SK-N-SH (cell line): ENCODE measurements around the gene ALG10B. TPM values are rescaled to one million over a fixed set of nuclear protein-coding genes. Genes with fewer than 3 reads are reported as not detected.
"Not testable (repeated sequence)": the region's sequence is repeated elsewhere in the genome, so short reads cannot be mapped to it uniquely, and the experiment has no call there.

ENCODE experiments used
- CTCF ChIA-PET: fragments of 300-600, 350-600 bp; formaldehyde crosslinking; extraction: SDS; loops from one replicate; lab custom pipeline; 2021; lab: Yijun Ruan, JAX
- POLR2A ChIA-PET: fragments of 350-600 bp; sonication (Branson Sonifier 250); formaldehyde crosslinking; extraction: SDS; loops from one replicate; lab custom pipeline; 2020; ENCODE audit warnings: antibody characterized with exemption, inconsistent platforms; lab: Yijun Ruan, JAX
- DNase-seq: peaks from one replicate; pipeline ENCODE4 v3.0.0; 2012
- H2AFZ ChIP-seq: fragments of 200-600 bp; sonication (generic); 2 replicates; pipeline ENCODE4 v1.8.1; 2016; ENCODE audit warnings: antibody characterized with exemption, mild to moderate bottlenecking, low read depth
- H3F3A ChIP-seq: fragments of 200-600 bp; sonication (generic); replicated peaks from 2 replicates; pipeline ENCODE3; 2016; ENCODE audit warnings: antibody characterized with exemption, mild to moderate bottlenecking; ENCODE audit not compliant: insufficient read depth
- H3K27ac ChIP-seq, 2 experiments: fragments of 200-500 bp in 1 of 2; fragments of 200-600 bp in 1 of 2; sonication (Bioruptor generic) in 1 of 2; sonication (generic), shearing (Covaris generic) in 1 of 2; 2 replicates each; pipeline versions ENCODE4 v1.5.1 to v1.6.1; 2014 to 2016; ENCODE audit warnings: low read depth in 2 of 2, inconsistent platforms in 1 of 2, low read length in 1 of 2, mild to moderate bottlenecking in 1 of 2, mixed read lengths in 1 of 2
- H3K27me3 ChIP-seq: fragments of 200-600 bp; sonication (generic), shearing (Covaris generic); 2 replicates; pipeline ENCODE4 v1.6.1; 2016; ENCODE audit warnings: mixed run types; ENCODE audit not compliant: insufficient read depth
- H3K36me3 ChIP-seq, 2 experiments: fragments of 200-500 bp in 1 of 2; fragments of 200-600 bp in 1 of 2; sonication (Bioruptor generic) in 1 of 2; sonication (generic) in 1 of 2; replicated peaks in 1 of 2; 2 replicates each; pipeline versions ENCODE3 to v1.5.1; 2014 to 2016; ENCODE audit warnings: low read length in 1 of 2, mild to moderate bottlenecking in 1 of 2; ENCODE audit not compliant: insufficient read depth in 2 of 2, control insufficient read depth in 1 of 2
- H3K4me1 ChIP-seq, 2 experiments: fragments of 200-500 bp in 1 of 2; fragments of 200-600 bp in 1 of 2; sonication (Bioruptor generic) in 1 of 2; sonication (generic), shearing (Covaris generic) in 1 of 2; 2 replicates each; pipeline versions ENCODE4 v1.5.1 to v1.6.1; 2014 to 2016; ENCODE audit warnings: low read depth in 1 of 2, low read length in 1 of 2, mixed run types in 1 of 2; ENCODE audit not compliant: insufficient read depth in 2 of 2, control insufficient read depth in 1 of 2
- H3K4me2 ChIP-seq: fragments of 200-600 bp; sonication (generic), shearing (Covaris generic); 2 replicates; pipeline ENCODE4 v1.6.1; 2017; ENCODE audit warnings: mixed run types
- H3K4me3 ChIP-seq, 2 experiments: fragments of 200-500 bp in 1 of 2; fragments of 200-600 bp in 1 of 2; sonication (Bioruptor generic) in 1 of 2; sonication (generic), shearing (Covaris generic) in 1 of 2; 2 replicates each; pipeline versions ENCODE4 v1.5.1 to v1.8.1; 2014 to 2016; ENCODE audit warnings: low read depth in 2 of 2, inconsistent platforms in 1 of 2, low read length in 1 of 2, mild to moderate bottlenecking in 1 of 2, mixed read lengths in 1 of 2, moderate library complexity in 1 of 2
- H3K79me2 ChIP-seq: fragments of 200-600 bp; sonication (generic); 2 replicates; pipeline ENCODE4 v1.8.1; 2017; ENCODE audit warnings: mild to moderate bottlenecking; ENCODE audit not compliant: insufficient read depth
- H3K9ac ChIP-seq: fragments of 200-600 bp; sonication (generic); 2 replicates; pipeline ENCODE4 v1.6.1; 2017; ENCODE audit warnings: mixed run types
- H3K9me2 ChIP-seq: fragments of 200-600 bp; sonication (generic); 2 replicates; pipeline ENCODE4 v1.6.1; 2017; ENCODE audit warnings: mixed run types
- H3K9me3 ChIP-seq: fragments of 200-600 bp; sonication (generic); 2 replicates; pipeline ENCODE4 v1.6.1; 2017; ENCODE audit warnings: mixed run types, mild to moderate bottlenecking, moderate library complexity
- H4K20me1 ChIP-seq: fragments of 200-600 bp; sonication (generic); 2 replicates; pipeline ENCODE4 v1.6.1; 2017; ENCODE audit warnings: mild to moderate bottlenecking, mixed run types; ENCODE audit not compliant: insufficient read depth
- CTCF ChIP-seq: fragments of 200-600 bp; sonication (generic); IDR thresholded peaks from 2 replicates; pipeline ENCODE4 v1.6.1; 2017; ENCODE audit warnings: antibody characterized with exemption, mild to moderate bottlenecking, moderate library complexity
- ELF1 ChIP-seq: IDR thresholded peaks from 2 replicates; pipeline ENCODE4 v1.4.0; 2012
- FOXM1 ChIP-seq: IDR thresholded peaks from 2 replicates; pipeline ENCODE4 v1.4.0; 2012; ENCODE audit warnings: low read depth, mild to moderate bottlenecking
- NRF1 ChIP-seq: IDR thresholded peaks from 2 replicates; pipeline ENCODE4 v1.6.1; 2012; ENCODE audit warnings: low read depth, mild to moderate bottlenecking, low read length
- PBX3 ChIP-seq: IDR thresholded peaks from 2 replicates; pipeline ENCODE4; 2012
- TAF1 ChIP-seq: IDR thresholded peaks from 2 replicates; pipeline ENCODE4 v1.6.1; 2012; ENCODE audit warnings: low read depth, mild to moderate bottlenecking, low read length, moderate library complexity, borderline replicate concordance
- TEAD4 ChIP-seq: IDR thresholded peaks from 2 replicates; pipeline ENCODE4 v1.4.0; 2012; ENCODE audit warnings: mild to moderate bottlenecking, borderline replicate concordance; ENCODE audit not compliant: insufficient read depth
- WGBS: methylation state at CpG from one replicate; pipeline ENCODE4 v1.1.6; 2017; ENCODE audit warnings: low lambda C conversion rate; 5-methylcytosine and 5-hydroxymethylcytosine counted together
- polyA plus RNA-seq, 3 experiments: library from polyadenylated mRNA; depleted of rRNA; stranded (reverse); fragments of >200 nt; gene quantifications; 2 replicates each; pipeline ENCODE4 v1.2.3, GENCODE V29; 2012
- TF ChIP-seq, protein P1 (sequence below): IDR thresholded peaks from 2 replicates; pipeline ENCODE4 v1.4.0; 2012; ENCODE audit warnings: low read depth, borderline replicate concordance
- TF ChIP-seq, protein P2 (sequence below): fragments of 150-350 bp; IDR thresholded peaks from 2 replicates; pipeline ENCODE4 v1.6.1; 2016; ENCODE audit warnings: mild to moderate bottlenecking, low read depth, low read length

ALG10B gene
- polyA plus RNA-seq, 1 of the 3 experiments (the other 2 are of a cell fraction), result 2.6 TPM

GRCh38 chr12:38350342-38351174 is 34.0 kb downstream of the ALG10B start (continued):
- TF ChIP-seq, protein P1, sequence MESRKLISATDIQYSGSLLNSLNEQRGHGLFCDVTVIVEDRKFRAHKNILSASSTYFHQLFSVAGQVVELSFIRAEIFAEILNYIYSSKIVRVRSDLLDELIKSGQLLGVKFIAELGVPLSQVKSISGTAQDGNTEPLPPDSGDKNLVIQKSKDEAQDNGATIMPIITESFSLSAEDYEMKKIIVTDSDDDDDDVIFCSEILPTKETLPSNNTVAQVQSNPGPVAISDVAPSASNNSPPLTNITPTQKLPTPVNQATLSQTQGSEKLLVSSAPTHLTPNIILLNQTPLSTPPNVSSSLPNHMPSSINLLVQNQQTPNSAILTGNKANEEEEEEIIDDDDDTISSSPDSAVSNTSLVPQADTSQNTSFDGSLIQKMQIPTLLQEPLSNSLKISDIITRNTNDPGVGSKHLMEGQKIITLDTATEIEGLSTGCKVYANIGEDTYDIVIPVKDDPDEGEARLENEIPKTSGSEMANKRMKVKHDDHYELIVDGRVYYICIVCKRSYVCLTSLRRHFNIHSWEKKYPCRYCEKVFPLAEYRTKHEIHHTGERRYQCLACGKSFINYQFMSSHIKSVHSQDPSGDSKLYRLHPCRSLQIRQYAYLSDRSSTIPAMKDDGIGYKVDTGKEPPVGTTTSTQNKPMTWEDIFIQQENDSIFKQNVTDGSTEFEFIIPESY, result no peak
- TF ChIP-seq TEAD4 (no peak), NRF1 (no peak), ELF1 (no peak), FOXM1 (no peak), TAF1 (no peak), CTCF (no peak), PBX3 (no peak)
- TF ChIP-seq, protein P2, sequence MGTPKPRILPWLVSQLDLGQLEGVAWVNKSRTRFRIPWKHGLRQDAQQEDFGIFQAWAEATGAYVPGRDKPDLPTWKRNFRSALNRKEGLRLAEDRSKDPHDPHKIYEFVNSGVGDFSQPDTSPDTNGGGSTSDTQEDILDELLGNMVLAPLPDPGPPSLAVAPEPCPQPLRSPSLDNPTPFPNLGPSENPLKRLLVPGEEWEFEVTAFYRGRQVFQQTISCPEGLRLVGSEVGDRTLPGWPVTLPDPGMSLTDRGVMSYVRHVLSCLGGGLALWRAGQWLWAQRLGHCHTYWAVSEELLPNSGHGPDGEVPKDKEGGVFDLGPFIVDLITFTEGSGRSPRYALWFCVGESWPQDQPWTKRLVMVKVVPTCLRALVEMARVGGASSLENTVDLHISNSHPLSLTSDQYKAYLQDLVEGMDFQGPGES, result no peak

DNA sequence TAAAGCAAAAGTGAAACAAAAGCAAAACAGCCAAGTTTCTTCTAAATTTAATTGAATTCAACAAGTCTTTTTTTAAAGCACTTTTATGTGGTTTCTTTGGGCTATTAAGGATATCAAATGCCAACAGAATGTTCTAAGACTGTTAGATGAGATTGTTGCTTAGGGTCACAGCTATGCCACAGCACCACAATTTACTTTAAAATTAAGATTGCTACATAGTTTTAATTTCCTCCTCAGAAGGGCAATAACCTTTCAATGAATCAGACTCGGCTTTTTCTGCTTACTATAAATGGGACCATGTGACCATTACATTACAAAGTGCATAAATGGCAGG is 34.6 kb downstream of the ALG10B start:
- H3K4me2 ChIP-seq, H3K4me1 ChIP-seq, H3K79me2 ChIP-seq, H3K27me3 ChIP-seq, H3K27ac ChIP-seq, DNase-seq, H3K9me3 ChIP-seq, H3K36me3 ChIP-seq, H2AFZ ChIP-seq, H3K4me3 ChIP-seq, H4K20me1 ChIP-seq, H3F3A ChIP-seq, POLR2A ChIA-PET, H3K9ac ChIP-seq, H3K9me2 ChIP-seq, CTCF ChIA-PET: not testable (repeated sequence)
- 3% methylated on average over 1 of the region's 1 CpG for WGBS
